ENCODE measurements around the gene FICD. TPM values are rescaled to one million over a fixed set of nuclear protein-coding genes. Genes with fewer than 3 reads are reported as not detected.

The FICD gene
- total and polyA plus RNA-seq, 9 of the 15 experiments (the other 6 are each of a cell fraction or from before 2014, with no cell fraction given): 0.88 to 4.5 (median 1.9) TPM

DNA sequence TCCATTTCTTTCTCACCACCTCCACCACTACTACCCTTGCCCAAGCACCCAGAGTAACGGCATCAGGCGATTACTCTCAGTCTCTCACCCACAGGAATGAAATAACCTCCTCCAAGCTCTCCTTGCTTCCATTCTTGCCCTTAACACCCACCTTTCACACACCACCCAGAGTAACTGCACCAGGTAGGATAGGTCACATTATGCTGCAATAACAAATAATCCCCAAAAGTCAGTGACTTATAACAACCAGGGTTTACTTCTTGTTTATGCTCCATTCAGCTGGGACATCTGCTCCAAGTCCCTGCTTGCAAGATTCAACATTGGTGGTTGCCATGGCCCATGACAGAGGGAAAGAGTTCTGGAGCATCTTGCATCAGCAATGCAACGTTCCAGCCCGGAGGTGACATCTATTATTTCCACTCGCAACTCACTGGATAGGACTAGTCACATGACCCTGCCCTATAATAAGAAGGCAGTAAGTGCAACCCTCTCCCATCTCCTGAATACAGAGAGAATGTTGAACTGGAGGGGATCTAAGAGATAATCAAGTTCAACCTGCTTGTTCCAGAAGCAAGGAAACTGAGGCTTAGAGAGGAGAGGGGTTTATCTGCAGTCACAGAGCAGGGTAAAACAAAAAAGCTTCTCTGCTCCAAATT is 41.5 kb upstream of the FICD start (continued):
- TF ChIP-seq, protein P1, sequence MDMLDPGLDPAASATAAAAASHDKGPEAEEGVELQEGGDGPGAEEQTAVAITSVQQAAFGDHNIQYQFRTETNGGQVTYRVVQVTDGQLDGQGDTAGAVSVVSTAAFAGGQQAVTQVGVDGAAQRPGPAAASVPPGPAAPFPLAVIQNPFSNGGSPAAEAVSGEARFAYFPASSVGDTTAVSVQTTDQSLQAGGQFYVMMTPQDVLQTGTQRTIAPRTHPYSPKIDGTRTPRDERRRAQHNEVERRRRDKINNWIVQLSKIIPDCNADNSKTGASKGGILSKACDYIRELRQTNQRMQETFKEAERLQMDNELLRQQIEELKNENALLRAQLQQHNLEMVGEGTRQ (CRISPR knock-in tag; IDR thresholded peaks at IDR 0.05): peak; percentile 44
- TF ChIP-seq, protein P2, sequence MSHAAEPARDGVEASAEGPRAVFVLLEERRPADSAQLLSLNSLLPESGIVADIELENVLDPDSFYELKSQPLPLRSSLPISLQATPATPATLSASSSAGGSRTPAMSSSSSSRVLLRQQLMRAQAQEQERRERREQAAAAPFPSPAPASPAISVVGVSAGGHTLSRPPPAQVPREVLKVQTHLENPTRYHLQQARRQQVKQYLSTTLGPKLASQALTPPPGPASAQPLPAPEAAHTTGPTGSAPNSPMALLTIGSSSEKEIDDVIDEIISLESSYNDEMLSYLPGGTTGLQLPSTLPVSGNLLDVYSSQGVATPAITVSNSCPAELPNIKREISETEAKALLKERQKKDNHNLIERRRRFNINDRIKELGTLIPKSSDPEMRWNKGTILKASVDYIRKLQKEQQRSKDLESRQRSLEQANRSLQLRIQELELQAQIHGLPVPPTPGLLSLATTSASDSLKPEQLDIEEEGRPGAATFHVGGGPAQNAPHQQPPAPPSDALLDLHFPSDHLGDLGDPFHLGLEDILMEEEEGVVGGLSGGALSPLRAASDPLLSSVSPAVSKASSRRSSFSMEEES (CRISPR knock-in tag; IDR thresholded peaks at IDR 0.05): peak; percentile 61
- no peak for TF ChIP-seq ZNF24 (IDR thresholded peaks at IDR 0.05)
- peak; percentile 98 for TF ChIP-seq ZNF12 (CRISPR knock-in tag; IDR thresholded peaks at IDR 0.05)
- TF ChIP-seq, protein P3, sequence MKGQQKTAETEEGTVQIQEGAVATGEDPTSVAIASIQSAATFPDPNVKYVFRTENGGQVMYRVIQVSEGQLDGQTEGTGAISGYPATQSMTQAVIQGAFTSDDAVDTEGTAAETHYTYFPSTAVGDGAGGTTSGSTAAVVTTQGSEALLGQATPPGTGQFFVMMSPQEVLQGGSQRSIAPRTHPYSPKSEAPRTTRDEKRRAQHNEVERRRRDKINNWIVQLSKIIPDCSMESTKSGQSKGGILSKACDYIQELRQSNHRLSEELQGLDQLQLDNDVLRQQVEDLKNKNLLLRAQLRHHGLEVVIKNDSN (CRISPR knock-in tag; IDR thresholded peaks at IDR 0.05): 0 out of 2 replicates have a peak, but pooled peaks have one; percentile 19
- peak; percentile 27 for TF ChIP-seq NFYB (IDR thresholded peaks at IDR 0.05; ENCODE audit: extremely low read depth, insufficient read length)
- TF ChIP-seq RAD51 (IDR thresholded peaks at IDR 0.05; ENCODE audit: borderline replicate concordance, low read depth): peak; percentile 65; the same call in 1 of the 2 replicates
- no peak for TF ChIP-seq FOXK2 (conservative IDR thresholded peaks at IDR 0.05 in 1 of 2, IDR thresholded peaks at IDR 0.05 in 1 of 2; ENCODE audit: low read depth in 2 of 2)
- TF ChIP-seq CTBP1 (IDR thresholded peaks at IDR 0.05; ENCODE audit: borderline replicate concordance): no peak
- 0 out of 2 replicates have a peak, but pooled peaks have one; percentile 26 for TF ChIP-seq CEBPG (CRISPR knock-in tag; IDR thresholded peaks at IDR 0.05)
- TF ChIP-seq CEBPG (tag; conservative IDR thresholded peaks at IDR 0.05 in 1 of 2, IDR thresholded peaks at IDR 0.05 in 1 of 2): no peak

Data from K562 (cell line).